Measurements from ENCODE around the gene ZFR2.

GRCh38 chr19:3785451-3785937 lies 83.3 kb downstream of the ZFR2 start:
- TF ChIP-seq POU6F1 (CRISPR knock-in tag; IDR thresholded peaks at IDR 0.05; ENCODE audit: borderline replicate concordance, low read depth), result no peak
- no peak for TF ChIP-seq CREB5 (CRISPR knock-in tag; IDR thresholded peaks at IDR 0.05; ENCODE audit: low read depth)
- no peak for TF ChIP-seq ZNF70 (CRISPR knock-in tag; IDR thresholded peaks at IDR 0.05)
- no peak for TF ChIP-seq ESRRG (CRISPR knock-in tag; IDR thresholded peaks at IDR 0.05)

Measured in SK-N-SH treated with all-trans-retinoic acid at 6 μM for 48 hours (cell line).